H1 (cell line): ENCODE results near the gene AMPD3. TPM values are rescaled to one million over a fixed set of nuclear protein-coding genes. Genes with fewer than 3 reads are reported as not detected.

Experiments
- CTCF ChIA-PET: fragments of 300-600 bp; sonication (Branson Sonifier 250); formaldehyde crosslinking; loops from one replicate; lab custom pipeline; 2021; ENCODE audit not compliant: partially characterized antibody; lab: Charles Lee
- POLR2A ChIA-PET: fragments of 300-600 bp; sonication (Branson Sonifier 250); formaldehyde crosslinking; loops from one replicate; lab custom pipeline; 2021; ENCODE audit warnings: inconsistent platforms; ENCODE audit not compliant: partially characterized antibody; lab: Charles Lee
- DNase-seq, 2 experiments: peaks; one replicate each; pipeline versions ENCODE4 v3.0.0 to v3.0.0-alpha.2; 2010 to 2022; ENCODE audit warnings: low spot score in 2 of 2, low read depth in 1 of 2, mixed read lengths in 1 of 2
- FAIRE-seq: peaks from 2 replicates; lab custom pipeline; 2011; peaks lifted over from hg19 to GRCh38; lab: Jason Lieb, UNC
- H2AFZ ChIP-seq: 2 replicates; pipeline ENCODE4 v1.8.1; 2012; ENCODE audit warnings: low read length, inconsistent platforms
- H2AK5ac ChIP-seq: 2 replicates; pipeline ENCODE4 v1.6.1; 2013; ENCODE audit warnings: low read depth, low read length
- H2BK120ac ChIP-seq: replicated peaks from 2 replicates; pipeline ENCODE3; 2013; ENCODE audit warnings: low read depth, low read length, inconsistent platforms
- H2BK12ac ChIP-seq: 2 replicates; pipeline ENCODE4 v1.6.1; 2013; ENCODE audit warnings: low read depth, low read length
- H2BK15ac ChIP-seq: 2 replicates; pipeline ENCODE4 v1.6.1; 2013; ENCODE audit warnings: low read length
- H2BK20ac ChIP-seq: 2 replicates; pipeline ENCODE4 v1.6.1; 2013; ENCODE audit warnings: low read length
- H2BK5ac ChIP-seq: 2 replicates; pipeline ENCODE4 v1.6.1; 2013; ENCODE audit warnings: low read depth, low read length
- H3K14ac ChIP-seq: 2 replicates; pipeline ENCODE4 v1.6.1; 2013; ENCODE audit warnings: inconsistent platforms; ENCODE audit not compliant: insufficient read length
- H3K18ac ChIP-seq: 2 replicates; pipeline ENCODE4 v1.6.1; 2013; ENCODE audit warnings: low read length; ENCODE audit errors: extremely low read depth
- H3K23ac ChIP-seq: 2 replicates; pipeline ENCODE4 v1.6.1; 2013; ENCODE audit warnings: inconsistent platforms; ENCODE audit not compliant: insufficient read length
- H3K23me2 ChIP-seq: 2 replicates; pipeline ENCODE4 v1.6.1; 2013; ENCODE audit warnings: low read depth, low read length
- H3K27ac ChIP-seq: 2 replicates; pipeline ENCODE4 v1.6.1; 2011; ENCODE audit warnings: low read depth, low read length, inconsistent platforms
- H3K27me3 ChIP-seq, 4 experiments: replicated peaks in 1 of 4; 1 replicate in 1 of 4; 2 replicates in 3 of 4; pipeline versions ENCODE4 v1.6.1 to v1.8.1; 2011 to 2013; ENCODE audit warnings: low read length in 3 of 4, mild to moderate bottlenecking in 3 of 4, inconsistent platforms in 2 of 4, mixed read lengths in 2 of 4, moderate library complexity in 1 of 4; ENCODE audit not compliant: control insufficient read depth in 3 of 4, insufficient read depth in 3 of 4; ENCODE audit errors: extremely low read depth in 1 of 4
- H3K36me3 ChIP-seq, 4 experiments: 2 replicates each; pipeline versions ENCODE4 v1.6.1 to v1.8.1; 2011 to 2013; ENCODE audit warnings: mild to moderate bottlenecking in 4 of 4, low read length in 3 of 4, moderate library complexity in 2 of 4, control low read depth in 1 of 4, inconsistent platforms in 1 of 4; ENCODE audit not compliant: insufficient read depth in 4 of 4, control insufficient read depth in 2 of 4
- H3K4ac ChIP-seq: replicated peaks from 2 replicates; pipeline ENCODE3; 2013; ENCODE audit warnings: low read length, low read depth, mixed read lengths, inconsistent platforms; ENCODE audit not compliant: insufficient read length
- H3K4me1 ChIP-seq, 4 experiments: replicated peaks in 1 of 4; 1 replicate in 1 of 4; 2 replicates in 3 of 4; pipeline versions ENCODE4 v1.6.1 to v1.8.1; 2011 to 2013; ENCODE audit warnings: low read length in 3 of 4, inconsistent platforms in 2 of 4, mixed read lengths in 1 of 4; ENCODE audit not compliant: insufficient read depth in 4 of 4, control insufficient read depth in 3 of 4
- H3K4me2 ChIP-seq, 2 experiments: 2 replicates each; pipeline versions ENCODE4 v1.6.1 to v1.8.1; 2011 to 2013; ENCODE audit warnings: low read depth in 2 of 2, low read length in 2 of 2, control low read depth in 1 of 2, inconsistent platforms in 1 of 2, mild to moderate bottlenecking in 1 of 2; ENCODE audit not compliant: insufficient read depth in 1 of 2
- H3K4me3 ChIP-seq, 4 experiments: fragments of 200-600, 300-600 bp in 1 of 4; sonication (generic), shearing (Covaris generic), sonication (Bioruptor Twin) in 1 of 4; 2 replicates each; pipeline versions ENCODE4 v1.5.1 to v1.8.1; 2011 to 2016; ENCODE audit warnings: low read length in 4 of 4, low read depth in 3 of 4, control low read depth in 2 of 4, inconsistent platforms in 2 of 4, mild to moderate bottlenecking in 2 of 4, mixed read lengths in 1 of 4, moderate library complexity in 1 of 4; ENCODE audit not compliant: insufficient read depth in 2 of 4; ENCODE audit errors: extremely low read depth in 1 of 4
- H3K56ac ChIP-seq: replicated peaks from 2 replicates; pipeline ENCODE3; 2013; ENCODE audit warnings: low read depth, mild to moderate bottlenecking, mixed read lengths, low read length, inconsistent platforms; ENCODE audit not compliant: insufficient read length
- H3K79me1 ChIP-seq: 2 replicates; pipeline ENCODE4 v1.6.1; 2013; ENCODE audit warnings: low read depth, low read length, control low read depth
- H3K79me2 ChIP-seq, 2 experiments: 2 replicates each; pipeline versions ENCODE4 v1.6.1 to v1.8.1; 2012 to 2013; ENCODE audit warnings: low read length in 2 of 2, mild to moderate bottlenecking in 2 of 2, inconsistent platforms in 1 of 2; ENCODE audit not compliant: insufficient read depth in 2 of 2, control insufficient read depth in 1 of 2
- H3K9ac ChIP-seq, 4 experiments: replicated peaks in 1 of 4; 1 replicate in 1 of 4; 2 replicates in 3 of 4; pipeline versions ENCODE4 v1.6.1 to v1.8.1; 2011 to 2013; ENCODE audit warnings: low read depth in 3 of 4, low read length in 3 of 4, control low read depth in 2 of 4, mild to moderate bottlenecking in 2 of 4, moderate library complexity in 2 of 4, inconsistent platforms in 1 of 4; ENCODE audit errors: extremely low read depth in 1 of 4
- H3K9me3 ChIP-seq, 2 experiments: 2 replicates each; pipeline versions ENCODE4 v1.6.1 to v1.8.1; 2012 to 2013; ENCODE audit warnings: mild to moderate bottlenecking in 2 of 2, moderate library complexity in 2 of 2, control low read depth in 1 of 2, inconsistent platforms in 1 of 2, low read depth in 1 of 2, low read length in 1 of 2, mixed read lengths in 1 of 2; ENCODE audit not compliant: insufficient read depth in 2 of 2
- H4K20me1 ChIP-seq, 2 experiments: replicated peaks in 1 of 2; 2 replicates each; pipeline versions ENCODE3 to v1.8.1; 2011 to 2013; ENCODE audit warnings: inconsistent platforms in 2 of 2, low read length in 2 of 2, mild to moderate bottlenecking in 1 of 2; ENCODE audit not compliant: insufficient read depth in 2 of 2, control insufficient read depth in 1 of 2
- H4K5ac ChIP-seq: 2 replicates; pipeline ENCODE4 v1.6.1; 2013; ENCODE audit warnings: low read length, low read depth, mixed read lengths, inconsistent platforms; ENCODE audit not compliant: insufficient read length
- H4K8ac ChIP-seq: 2 replicates; pipeline ENCODE4 v1.8.0; 2013; ENCODE audit warnings: mild to moderate bottlenecking, moderate library complexity, low read length, inconsistent platforms; ENCODE audit not compliant: insufficient read depth; ENCODE audit errors: extremely low read depth
- H4K91ac ChIP-seq: replicated peaks from 2 replicates; pipeline ENCODE3; 2013; ENCODE audit warnings: low read length, mixed read lengths, inconsistent platforms; ENCODE audit not compliant: insufficient read length
- BCL11A ChIP-seq, 2 experiments: IDR thresholded peaks; one replicate each; pipeline ENCODE4 v1.6.1; 2011; ENCODE audit warnings: low read depth in 2 of 2, low read length in 2 of 2, mild to moderate bottlenecking in 2 of 2
- SAP30 ChIP-seq: fragments of 300-600 bp; sonication (generic); IDR thresholded peaks from 2 replicates; pipeline ENCODE4 v1.7.1; 2012; ENCODE audit warnings: low read length, moderate library complexity, mild to moderate bottlenecking, inconsistent platforms; ENCODE audit not compliant: insufficient read depth, insufficient replicate concordance
- YY1 ChIP-seq: IDR thresholded peaks from 2 replicates; pipeline ENCODE4 v1.6.1; 2011; ENCODE audit warnings: low read depth, mild to moderate bottlenecking, low read length
- WGBS, 2 experiments: shearing (Covaris generic) in 1 of 2; methylation state at CpG; one replicate each; pipeline versions ENCODE4 v1.1.6 to v1.1.7; 2013 to 2015; ENCODE audit warnings: low lambda C conversion rate in 2 of 2, mixed read lengths in 2 of 2, inconsistent platforms in 1 of 2, low coverage in 1 of 2, missing lambda C conversion rate in 1 of 2; ENCODE audit not compliant: insufficient replicate concordance in 2 of 2, insufficient coverage in 1 of 2, insufficient read length in 1 of 2; ENCODE audit errors: extremely low coverage in 1 of 2, missing lambda C conversion rate in 1 of 2; 5-methylcytosine and 5-hydroxymethylcytosine counted together
- polyA plus RNA-seq, 7 experiments: library from polyadenylated mRNA; depleted of rRNA in 3 of 7; stranded (reverse) in 5 of 7; unstranded in 2 of 7; fragments of >200 nt in 5 of 7; fragments of 200-250 nt in 2 of 7; gene quantifications; 1 replicate in 5 of 7; 2 replicates in 1 of 7; 4 replicates in 1 of 7; pipeline versions ENCODE4 v1.2.1 to v1.2.3, GENCODE V29; 2011 to 2013; ENCODE audit warnings: missing spikeins in 2 of 7, mixed read lengths in 2 of 7
- total RNA-seq: library from RNA; stranded (reverse); fragmentation: NEBNext Ultra II Directional; extraction: Animal tissue kit (Norgen Biotek cat#: 25700); gene quantifications from 2 replicates; pipeline ENCODE4 v1.2.1, GENCODE V29; 2021

Gene AMPD3
- total and polyA plus RNA-seq, 2 of the 8 experiments (the other 6 are each of a cell fraction or from before 2014, with no cell fraction given), result 4.0 to 6.3 TPM

- Histone ChIP-seq H4K91ac (no peak overlapping the region), H3K14ac (no peak overlapping the region), H4K5ac (no peak overlapping the region), H2BK120ac (no peak overlapping the region), H3K79me2 (no peaks in the 10 kb centered on the region), H2BK20ac (no peak overlapping the region), H3K9me3 (no peaks in the 10 kb centered on the region), H3K36me3 (no peaks in the 10 kb centered on the region), H2AK5ac (no peak overlapping the region), H2AFZ (no peak overlapping the region), H3K4me2 (no peak overlapping the region), H3K56ac (no peak overlapping the region), H3K23ac (no peak overlapping the region), H3K4me1 (peaks cover 0 to 6% (median 2%) of the 10 kb centered on the region in 4 experiments; a peak in 3 of 7 replicates), H3K18ac (no peak overlapping the region), H3K9ac (no peak overlapping the region), H2BK5ac (no peak overlapping the region), H4K8ac (no peak overlapping the region), H2BK15ac (no peak overlapping the region), H3K4ac (no peak overlapping the region), H3K23me2 (no peaks in the 10 kb centered on the region; the same call in 1 of the 2 replicates), H3K79me1 (no peaks in the 10 kb centered on the region), H4K20me1 (no peaks in the 10 kb centered on the region), H3K27me3 (no peaks in the 10 kb centered on the region), H3K4me3 (no peak overlapping the region), H3K27ac (no peak overlapping the region), H2BK12ac (no peak overlapping the region)
- 93% methylated on average over 3 of the region's 3 CpGs; no CpG with 5 or more reads in 1 of the 2 experiments for WGBS, 2 experiments
- TF ChIP-seq YY1 (no peak), SAP30 (no peak), BCL11A (IDR thresholded peaks at IDR 0.05; ENCODE audit: low read depth in 2 of 2, low read length in 2 of 2) (no peak)
- FAIRE-seq (no peak), DNase-seq (no peak)
- CTCF ChIA-PET, result interaction anchor here (1.0 kb wide), 1 partner anchor 144 kb away, joined by 3 read pairs; no protein-coding TSS in a partner anchor
- POLR2A ChIA-PET, result interaction anchor here (2.6 kb wide), 1 partner anchor 10 kb away, joined by 7 read pairs; the partner anchor contains the start of gene RNF141
These were observed 95.6 kb downstream of the AMPD3 start for GRCh38 chr11:10550503-10551289.
